Endometrial microvascular endothelial cells (primary cell): ENCODE results near the gene POC1B. TPM values are rescaled to one million over a fixed set of nuclear protein-coding genes. Genes with fewer than 3 reads are reported as not detected.

Experiments used
- in situ Hi-C: cut with HindIII; loops from 2 replicates; pipeline ENCODE4 v1.10.0; 2017; ENCODE audit warnings: low sequenced_read_pairs, low pct_unique_long_range_greater_than_20kb; ENCODE audit errors: inconsistent ontology term
- total RNA-seq: library from RNA; depleted of rRNA; stranded (reverse); fragments of >200 nt; gene quantifications from one replicate; pipeline ENCODE4 v1.2.3, GENCODE V29; 2015; ENCODE audit errors: inconsistent ontology term

The POC1B gene
- total RNA-seq, 1 donor from 2014 or later, result 10.5 TPM

- in situ Hi-C loops, result loop anchor here (25.0 kb wide), 3 partner anchors 137 to 437 kb away; no protein-coding TSS in a partner anchor
Observed at GRCh38 chr12:89474615-89475014, 51.2 kb downstream of the POC1B start.

- in situ Hi-C loops, result loop anchor here (25.0 kb wide), 3 partner anchors 135 to 435 kb away; no protein-coding TSS in a partner anchor
Observed at GRCh38 chr12:89472508-89472907, 53.3 kb downstream of the POC1B start.

GRCh38 chr12:89470741-89471509 is 54.9 kb downstream of the POC1B start:
- in situ Hi-C loops, result loop anchor here (25.0 kb wide), 3 partner anchors 134 to 434 kb away; no protein-coding TSS in a partner anchor

GRCh38 chr12:89469361-89469760 is 56.5 kb downstream of the POC1B start:
- in situ Hi-C loops, result loop anchor here (25.0 kb wide), 3 partner anchors 132 to 432 kb away; no protein-coding TSS in a partner anchor

DNA sequence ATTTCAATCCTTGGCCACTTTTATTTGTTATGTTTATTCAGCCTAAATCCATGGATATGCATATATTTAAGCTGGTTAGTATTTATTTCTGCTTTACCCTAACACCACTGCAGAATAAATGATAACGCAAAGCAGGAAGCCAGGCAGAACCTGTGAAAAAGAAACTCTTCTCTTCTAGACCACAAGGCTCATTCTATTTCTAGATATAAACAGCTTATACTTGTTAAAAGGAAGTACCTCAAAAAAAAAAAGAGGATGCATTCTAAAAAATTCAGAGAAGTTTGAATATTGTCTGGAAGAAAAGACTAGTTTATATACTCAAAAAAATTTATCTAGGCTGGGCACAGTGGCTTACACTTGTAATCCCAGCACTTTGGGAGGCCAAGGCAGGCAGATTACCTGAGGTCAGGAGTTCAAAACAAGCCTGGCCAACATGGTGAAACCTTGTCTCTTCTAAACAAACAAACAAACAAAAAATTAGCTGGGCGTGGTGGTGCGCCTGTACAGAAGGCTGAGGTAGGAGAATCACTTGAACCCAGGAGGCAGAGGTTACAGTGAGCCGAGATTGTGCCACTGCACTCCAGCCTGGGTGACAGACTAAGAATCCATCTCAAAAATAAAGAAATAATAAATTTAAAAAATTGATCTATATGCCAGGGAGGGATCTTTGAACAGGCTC is 57.1 kb downstream of the POC1B start:
- in situ Hi-C loops, result loop anchor here (25.0 kb wide), 3 partner anchors 131 to 431 kb away; no protein-coding TSS in a partner anchor

- in situ Hi-C loops, result loop anchor here (25.0 kb wide), 3 partner anchors 131 to 431 kb away; no protein-coding TSS in a partner anchor
Observed at GRCh38 chr12:89468017-89468416, 57.8 kb downstream of the POC1B start.

DNA sequence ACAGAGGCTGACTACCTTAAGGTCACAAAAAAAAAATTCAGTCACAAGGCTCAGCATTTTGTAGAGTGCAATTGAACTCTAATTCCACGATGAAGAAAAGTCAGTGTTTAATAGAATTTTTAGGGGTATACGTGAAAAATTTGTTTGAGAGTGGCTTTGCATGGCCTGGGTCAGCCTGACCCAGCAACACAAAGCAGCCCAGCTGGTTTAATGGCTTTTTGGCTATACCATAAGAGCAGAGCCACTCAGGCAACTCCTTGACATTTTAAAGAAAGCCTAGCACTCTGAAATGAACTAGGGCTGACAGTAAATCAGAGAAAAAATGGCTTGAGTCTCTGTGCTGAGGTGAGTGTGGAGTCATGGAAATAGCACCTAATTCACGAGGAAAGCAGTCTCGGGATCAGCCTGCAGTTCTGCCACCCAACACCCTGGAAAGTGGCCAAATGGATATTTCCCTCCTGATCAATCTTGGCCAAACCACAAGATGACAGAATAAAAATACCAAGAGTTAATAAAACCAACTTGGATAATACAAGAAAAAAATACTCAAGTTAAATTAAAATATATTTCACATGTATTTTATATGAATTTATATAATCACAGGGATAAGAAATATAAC is 60.8 kb downstream of the POC1B start:
- in situ Hi-C loops, result loop anchor here (25.0 kb wide), 3 partner anchors 128 to 428 kb away; no protein-coding TSS in a partner anchor

- in situ Hi-C loops, result loop anchor here (25.0 kb wide), 3 partner anchors 125 to 425 kb away; no protein-coding TSS in a partner anchor
Observed at GRCh38 chr12:89461649-89462612, 63.9 kb downstream of the POC1B start.

DNA sequence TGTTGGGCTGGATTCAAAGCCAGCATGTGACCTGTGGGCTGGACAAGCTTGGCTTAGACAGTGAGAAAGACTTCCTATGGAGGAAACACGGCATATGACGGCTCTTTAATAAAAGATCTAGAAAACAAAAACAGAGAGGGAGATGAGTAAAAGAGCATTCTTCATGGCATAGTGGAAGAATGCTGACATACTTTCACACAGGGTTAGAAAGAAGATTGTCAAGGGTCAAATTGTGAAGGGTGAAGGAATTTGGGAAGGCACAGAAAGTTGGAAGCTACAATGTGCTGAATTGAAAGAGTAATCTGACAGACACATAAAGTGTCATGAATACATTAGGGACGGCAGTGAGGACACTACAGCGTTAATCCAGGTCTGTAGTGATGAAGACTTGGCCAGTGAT is 64.7 kb downstream of the POC1B start:
- in situ Hi-C loops, result loop anchor here (25.0 kb wide), 3 partner anchors 124 to 424 kb away; no protein-coding TSS in a partner anchor

DNA sequence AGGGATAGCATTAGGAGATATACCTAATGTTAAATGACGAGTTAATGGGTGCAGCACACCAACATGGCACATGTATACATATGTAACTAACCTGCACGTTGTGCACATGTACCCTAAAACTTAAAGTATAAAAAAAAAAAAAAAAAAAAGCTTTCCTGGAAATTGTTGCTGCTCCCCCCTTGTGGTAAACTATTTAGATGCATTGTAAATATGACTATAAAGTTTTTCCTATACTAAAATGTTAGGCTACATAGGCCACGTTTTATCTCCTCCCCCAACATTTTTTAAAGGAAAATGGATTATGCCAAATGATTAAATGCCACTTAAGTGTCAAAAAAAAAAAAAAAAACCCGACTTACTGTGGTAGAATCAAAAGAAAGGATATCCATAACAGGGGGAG is 66.6 kb downstream of the POC1B start:
- in situ Hi-C loops, result loop anchor here (25.0 kb wide), 3 partner anchors 122 to 422 kb away; no protein-coding TSS in a partner anchor

DNA sequence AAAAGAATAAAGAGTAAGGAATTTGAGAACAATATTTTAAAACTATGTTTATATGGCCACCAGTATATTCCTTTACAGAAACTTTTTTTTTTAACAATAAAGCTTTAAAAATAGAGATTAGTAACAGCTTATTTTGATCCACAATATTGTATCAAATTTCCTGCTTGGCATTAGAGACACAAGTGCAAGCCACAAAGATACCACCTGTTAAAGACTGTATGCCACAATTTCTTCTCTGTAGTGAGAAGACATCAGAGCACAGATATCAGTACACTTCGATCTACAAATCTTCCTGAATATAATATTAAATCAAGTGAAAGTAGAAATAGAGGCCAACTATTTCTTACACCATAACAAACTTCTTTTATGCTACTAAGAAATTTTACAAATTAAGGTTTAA is 69.3 kb downstream of the POC1B start:
- in situ Hi-C loops, result loop anchor here (25.0 kb wide), 3 partner anchors 119 to 419 kb away; no protein-coding TSS in a partner anchor

GRCh38 chr12:89454080-89454848 is 71.6 kb downstream of the POC1B start:
- in situ Hi-C loops, result loop anchor here (25.0 kb wide), 3 partner anchors 117 to 417 kb away; no protein-coding TSS in a partner anchor

- in situ Hi-C loops, result loop anchor here (25.0 kb wide), 3 partner anchors 116 to 416 kb away; no protein-coding TSS in a partner anchor
Observed at GRCh38 chr12:89453121-89453978, 72.5 kb downstream of the POC1B start.

GRCh38 chr12:89451841-89452251 is 74.0 kb downstream of the POC1B start:
- in situ Hi-C loops, result loop anchor here (25.0 kb wide), 3 partner anchors 115 to 415 kb away; no protein-coding TSS in a partner anchor

DNA sequence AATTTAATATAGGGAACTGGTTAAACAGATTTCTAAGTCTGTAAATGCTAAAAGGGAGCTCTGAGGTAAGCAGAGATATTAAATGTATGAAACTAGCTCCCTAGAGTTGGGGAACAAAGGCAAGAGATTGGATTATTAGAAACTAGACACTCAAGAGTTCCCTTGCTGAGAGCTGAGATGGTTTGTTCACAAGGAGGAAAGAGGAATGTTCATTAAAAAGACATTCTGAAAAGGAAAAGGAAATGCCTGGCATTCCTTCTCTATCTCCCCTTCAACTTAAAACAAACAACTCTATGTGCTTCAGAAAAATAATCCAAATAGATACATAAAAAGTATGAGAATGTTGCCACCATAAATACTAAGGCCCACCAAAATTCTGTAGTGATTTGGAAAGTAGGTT is 74.9 kb downstream of the POC1B start:
- in situ Hi-C loops, result loop anchor here (25.0 kb wide), 3 partner anchors 114 to 414 kb away; no protein-coding TSS in a partner anchor

DNA sequence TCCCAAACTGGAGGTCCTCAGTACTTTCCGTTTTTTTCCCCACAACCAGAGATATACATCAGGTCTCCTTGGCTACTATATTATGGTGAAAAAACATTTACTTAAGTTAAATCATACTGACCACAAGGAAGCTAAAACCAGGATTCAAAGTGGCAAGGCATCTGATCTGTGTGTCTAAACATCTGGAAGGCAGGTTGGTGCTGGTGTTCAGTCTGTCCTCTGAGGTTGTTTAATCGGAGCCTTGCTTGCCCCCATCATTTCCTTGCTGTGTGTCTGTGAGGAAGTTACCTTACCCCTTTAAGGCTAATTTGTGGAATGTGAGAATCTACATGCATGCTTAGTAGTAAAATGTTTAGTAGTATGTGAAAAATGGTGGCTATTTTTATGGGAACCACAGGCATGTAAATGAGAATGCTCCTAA is 76.9 kb downstream of the POC1B start:
- in situ Hi-C loops, result no loop called here
